Measurements from ENCODE around the gene C1orf115. TPM values are rescaled to one million over a fixed set of nuclear protein-coding genes. Genes with fewer than 3 reads are reported as not detected.

Gene C1orf115
- total RNA-seq, 4 donors from 2014 or later: 10.0 to 24.5 (median 14.8) TPM

GRCh38 chr1:220700556-220701179, 10.5 kb downstream of the C1orf115 start:
- Histone ChIP-seq H3K9me3 (no peaks in the 10 kb centered on the region), H3K27ac (no peak overlapping the region), H3K36me3 (peaks cover 3% of the 10 kb centered on the region), H3K4me3 (no peak overlapping the region), H3K4me1 (peaks cover 4% of the 10 kb centered on the region), H3K27me3 (no peaks in the 10 kb centered on the region)
- TF ChIP-seq POLR2A (IDR thresholded peaks at IDR 0.05): no peak
- no peak for TF ChIP-seq EP300 (IDR thresholded peaks at IDR 0.05)
- no peak for TF ChIP-seq POLR2AphosphoS5 (IDR thresholded peaks at IDR 0.05)
- TF ChIP-seq CTCF (IDR thresholded peaks at IDR 0.05): no peak
- no peak for DNase-seq (ENCODE audit: low spot score in 2 of 2)
- 29% methylated on average over 2 of the region's 2 CpGs for WGBS

GRCh38 chr1:220701974-220702373, 11.8 kb downstream of the C1orf115 start:
- peaks cover 3% of the 10 kb centered on the region for H3K36me3 ChIP-seq
- H3K27me3 ChIP-seq: no peaks in the 10 kb centered on the region
- WGBS: 72% methylated on average over 3 of the region's 6 CpGs
- H3K4me3 ChIP-seq: no peak overlapping the region
- TF ChIP-seq POLR2A (IDR thresholded peaks at IDR 0.05) (no peak), EP300 (IDR thresholded peaks at IDR 0.05) (no peak), CTCF (IDR thresholded peaks at IDR 0.05) (no peak), POLR2AphosphoS5 (IDR thresholded peaks at IDR 0.05) (no peak)
- peaks cover 4% of the 10 kb centered on the region for H3K4me1 ChIP-seq
- DNase-seq (ENCODE audit: low spot score in 2 of 2): no peak
- no peak overlapping the region for H3K27ac ChIP-seq
- no peaks in the 10 kb centered on the region for H3K9me3 ChIP-seq

- TF ChIP-seq EP300 (IDR thresholded peaks at IDR 0.05): no peak
- TF ChIP-seq POLR2AphosphoS5 (IDR thresholded peaks at IDR 0.05): no peak
- TF ChIP-seq CTCF (IDR thresholded peaks at IDR 0.05): no peak
- no peak for TF ChIP-seq POLR2A (IDR thresholded peaks at IDR 0.05)
- Histone ChIP-seq H3K9me3 (no peaks in the 10 kb centered on the region), H3K4me3 (no peak overlapping the region), H3K4me1 (peaks cover 4% of the 10 kb centered on the region), H3K36me3 (peaks cover 2% of the 10 kb centered on the region), H3K27ac (no peak overlapping the region), H3K27me3 (no peaks in the 10 kb centered on the region)
- WGBS: 42% methylated on average over 5 of the region's 5 CpGs
- no peak for DNase-seq (ENCODE audit: low spot score in 2 of 2)
Observed at GRCh38 chr1:220702733-220703270, 12.6 kb downstream of the C1orf115 start.

- Histone ChIP-seq H3K9me3 (no peaks in the 10 kb centered on the region), H3K27ac (no peak overlapping the region), H3K27me3 (no peaks in the 10 kb centered on the region), H3K36me3 (no peaks in the 10 kb centered on the region), H3K4me3 (no peak overlapping the region), H3K4me1 (peaks cover 4% of the 10 kb centered on the region)
- no peak for DNase-seq (ENCODE audit: low spot score in 2 of 2)
- TF ChIP-seq POLR2A (IDR thresholded peaks at IDR 0.05): no peak
- no peak for TF ChIP-seq EP300 (IDR thresholded peaks at IDR 0.05)
- no peak for TF ChIP-seq POLR2AphosphoS5 (IDR thresholded peaks at IDR 0.05)
- no peak for TF ChIP-seq CTCF (IDR thresholded peaks at IDR 0.05)
- 94% methylated on average over 4 of the region's 4 CpGs for WGBS
Observed at GRCh38 chr1:220703305-220703704, 13.1 kb downstream of the C1orf115 start.

- WGBS: 61% methylated on average over 7 of the region's 7 CpGs
- no peak overlapping the region for H3K27ac ChIP-seq
- no peaks in the 10 kb centered on the region for H3K9me3 ChIP-seq
- no peaks in the 10 kb centered on the region for H3K36me3 ChIP-seq
- TF ChIP-seq POLR2A (IDR thresholded peaks at IDR 0.05) (no peak), EP300 (IDR thresholded peaks at IDR 0.05) (no peak), POLR2AphosphoS5 (IDR thresholded peaks at IDR 0.05) (no peak), CTCF (IDR thresholded peaks at IDR 0.05) (no peak)
- H3K4me1 ChIP-seq: no peaks in the 10 kb centered on the region
- no peak for DNase-seq (ENCODE audit: low spot score in 2 of 2)
- no peaks in the 10 kb centered on the region for H3K27me3 ChIP-seq
- H3K4me3 ChIP-seq: no peak overlapping the region
Observed at GRCh38 chr1:220705782-220706181, 15.6 kb downstream of the C1orf115 start.
